ENCODE results near the gene PMPCB.

Gene PMPCB

GRCh38 chr7:103301441-103301840 lies 4.2 kb downstream of the PMPCB start:
- Histone ChIP-seq H3K4me1 (ENCODE audit: low read length) (peaks cover 17% of the 10 kb centered on the region), H3K4me3 (ENCODE audit: low read length) (no peak overlapping the region), H3K79me2 (ENCODE audit: low read length) (peaks cover 55% of the 10 kb centered on the region), H3F3A (ENCODE audit: insufficient read depth, low read length) (peaks cover 10% of the 10 kb centered on the region), H3K4me2 (ENCODE audit: low read depth, low read length) (no peak overlapping the region), H2AFZ (ENCODE audit: low read length) (no peak overlapping the region), H3K36me3 (replicated peaks; ENCODE audit: insufficient read depth, low read length) (peaks cover 26% of the 10 kb centered on the region; the same call in 1 of the 2 replicates), H3K9me3 (replicated peaks; ENCODE audit: insufficient read depth, low read length) (no peaks in the 10 kb centered on the region), H4K20me1 (ENCODE audit: insufficient read depth, low read length) (no peaks in the 10 kb centered on the region), H3K9me2 (replicated peaks; ENCODE audit: insufficient read depth, low read length) (no peaks in the 10 kb centered on the region), H3K27me3 (replicated peaks; ENCODE audit: insufficient read depth, low read length) (no peaks in the 10 kb centered on the region), H3K9ac (ENCODE audit: low read length) (no peak overlapping the region), H3K27ac (ENCODE audit: low read length) (no peak overlapping the region)
- no peak for DNase-seq
- TF ChIP-seq CTCF (IDR thresholded peaks at IDR 0.05; ENCODE audit: low read length) (no peak), EZH2phosphoT487 (IDR thresholded peaks at IDR 0.05; ENCODE audit: low read length) (no peak), EZH2 (optimal IDR thresholded peaks at IDR 0.05; ENCODE audit: low read depth, low read length) (no peak)

GRCh38 chr7:103307503-103308231 lies 10.4 kb downstream of the PMPCB start:
- peaks cover 33% of the 10 kb centered on the region; the same call in 1 of the 2 replicates for H3K36me3 ChIP-seq (replicated peaks; ENCODE audit: insufficient read depth, low read length)
- H4K20me1 ChIP-seq (ENCODE audit: insufficient read depth, low read length) = no peaks in the 10 kb centered on the region
- H3K4me2 ChIP-seq (ENCODE audit: low read depth, low read length) = no peak overlapping the region

GRCh38 chr7:103314852-103315251 lies 17.6 kb downstream of the PMPCB start:
- Histone ChIP-seq H3K27me3 (replicated peaks; ENCODE audit: insufficient read depth, low read length) (no peaks in the 10 kb centered on the region), H3K79me2 (ENCODE audit: low read length) (peaks cover 15% of the 10 kb centered on the region; the same call in 1 of the 2 replicates), H3K9ac (ENCODE audit: low read length) (no peak overlapping the region), H2AFZ (ENCODE audit: low read length) (no peak overlapping the region), H3K9me2 (replicated peaks; ENCODE audit: insufficient read depth, low read length) (no peaks in the 10 kb centered on the region), H3K4me2 (ENCODE audit: low read depth, low read length) (no peak overlapping the region), H3K27ac (ENCODE audit: low read length) (no peak overlapping the region), H3F3A (ENCODE audit: insufficient read depth, low read length) (0 out of 2 replicates have a peak, but pooled peaks cover 4% of the 10 kb centered on the region), H3K9me3 (replicated peaks; ENCODE audit: insufficient read depth, low read length) (no peaks in the 10 kb centered on the region), H3K4me3 (ENCODE audit: low read length) (no peak overlapping the region), H4K20me1 (ENCODE audit: insufficient read depth, low read length) (no peaks in the 10 kb centered on the region), H3K4me1 (ENCODE audit: low read length) (no peaks in the 10 kb centered on the region), H3K36me3 (replicated peaks; ENCODE audit: insufficient read depth, low read length) (peaks cover 43% of the 10 kb centered on the region)
- DNase-seq = no peak
- TF ChIP-seq CTCF (IDR thresholded peaks at IDR 0.05; ENCODE audit: low read length) (no peak), EZH2 (optimal IDR thresholded peaks at IDR 0.05; ENCODE audit: low read depth, low read length) (no peak), EZH2phosphoT487 (IDR thresholded peaks at IDR 0.05; ENCODE audit: low read length) (no peak)

More at GRCh38 chr7:103307503-103308231, 10.4 kb downstream of the PMPCB start:
- H3K9me3 ChIP-seq (replicated peaks; ENCODE audit: insufficient read depth, low read length) = no peaks in the 10 kb centered on the region
- TF ChIP-seq CTCF (IDR thresholded peaks at IDR 0.05; ENCODE audit: low read length) (no peak), EZH2 (optimal IDR thresholded peaks at IDR 0.05; ENCODE audit: low read depth, low read length) (no peak), EZH2phosphoT487 (IDR thresholded peaks at IDR 0.05; ENCODE audit: low read length) (no peak)
- H3F3A ChIP-seq (ENCODE audit: insufficient read depth, low read length) = no peaks in the 10 kb centered on the region
- peaks cover 9% of the 10 kb centered on the region for H3K79me2 ChIP-seq (ENCODE audit: low read length)
- DNase-seq = no peak
- H3K9me2 ChIP-seq (replicated peaks; ENCODE audit: insufficient read depth, low read length) = no peaks in the 10 kb centered on the region
- no peak overlapping the region for H3K4me3 ChIP-seq (ENCODE audit: low read length)
- no peak overlapping the region for H3K27ac ChIP-seq (ENCODE audit: low read length)
- no peaks in the 10 kb centered on the region for H3K4me1 ChIP-seq (ENCODE audit: low read length)
- no peak overlapping the region for H3K9ac ChIP-seq (ENCODE audit: low read length)
- H2AFZ ChIP-seq (ENCODE audit: low read length) = no peak overlapping the region
- no peaks in the 10 kb centered on the region for H3K27me3 ChIP-seq (replicated peaks; ENCODE audit: insufficient read depth, low read length)

Data from MM.1S (cell line).